HG03097 (cell line): ENCODE results near the gene TRIM71.
A peak's percentile ranks its signal among the peaks of the same experiment; 100 is the strongest.
"Not testable (repeated sequence)": the region's sequence is repeated elsewhere in the genome, so short reads cannot be mapped to it uniquely, and the experiment has no call there.

Experiments
- ATAC-seq: cut with Tn5 transposase; IDR thresholded peaks from one replicate; pipeline ENCODE4 v1.9.1; 2021; ENCODE audit not compliant: unreplicated experiment, low FRiP score

TRIM71 gene

DNA sequence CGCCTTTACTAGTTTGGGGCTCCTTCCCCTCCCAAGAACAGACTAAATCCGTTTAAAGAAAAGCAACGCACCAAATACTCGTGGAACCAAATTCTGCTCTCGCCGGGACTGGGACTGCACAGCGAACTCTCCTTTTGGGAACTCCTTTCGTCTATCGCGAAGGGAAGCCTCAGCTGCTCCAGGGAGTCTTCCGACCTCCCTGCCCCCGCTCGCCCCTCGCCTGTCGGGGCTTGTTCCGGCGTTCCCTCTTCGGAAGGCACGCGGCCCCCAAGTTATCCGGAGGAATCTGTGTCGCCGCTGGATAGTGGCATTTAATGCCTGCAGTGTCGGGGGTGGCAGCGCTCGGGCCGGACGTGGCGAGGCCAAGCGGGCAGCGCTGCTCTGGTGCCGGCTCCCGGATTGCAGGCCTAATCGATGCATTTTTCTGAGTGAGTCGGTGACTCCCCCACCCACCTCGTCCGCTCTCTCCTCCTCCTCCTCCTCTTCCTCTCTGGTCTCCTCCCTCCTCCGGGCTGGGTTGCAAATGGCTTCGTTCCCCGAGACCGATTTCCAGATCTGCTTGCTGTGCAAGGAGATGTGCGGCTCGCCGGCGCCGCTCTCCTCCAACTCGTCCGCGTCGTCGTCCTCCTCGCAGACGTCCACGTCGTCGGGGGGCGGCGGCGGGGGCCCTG, at the start of gene TRIM71:
Gene TRIM71, plus strand, starts transcription at position 440 of the 671 bp plus-strand sequence. Its CDS starts 84 bp downstream, at position 524.
- no peak for ATAC-seq

DNA sequence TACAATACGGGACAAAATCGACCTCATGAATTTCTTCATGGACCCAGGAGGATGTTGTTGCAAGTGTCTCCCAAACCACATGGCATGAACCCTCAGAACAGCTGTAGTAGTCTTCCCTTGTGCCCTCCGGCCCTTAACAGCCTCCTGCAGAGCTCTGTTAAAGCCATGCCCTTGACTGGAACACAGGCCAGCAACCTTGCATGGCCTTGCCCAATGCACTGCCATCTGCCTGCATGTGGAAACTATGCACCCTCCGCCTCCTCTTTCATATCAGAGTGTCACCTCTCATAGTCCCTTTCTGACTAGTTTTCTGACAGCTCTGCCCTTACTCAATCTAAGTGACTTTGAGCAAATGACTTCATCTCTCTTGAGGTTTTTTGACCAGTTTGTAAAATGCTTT, 39.4 kb upstream of the TRIM71 start:
- ATAC-seq = no peak

DNA sequence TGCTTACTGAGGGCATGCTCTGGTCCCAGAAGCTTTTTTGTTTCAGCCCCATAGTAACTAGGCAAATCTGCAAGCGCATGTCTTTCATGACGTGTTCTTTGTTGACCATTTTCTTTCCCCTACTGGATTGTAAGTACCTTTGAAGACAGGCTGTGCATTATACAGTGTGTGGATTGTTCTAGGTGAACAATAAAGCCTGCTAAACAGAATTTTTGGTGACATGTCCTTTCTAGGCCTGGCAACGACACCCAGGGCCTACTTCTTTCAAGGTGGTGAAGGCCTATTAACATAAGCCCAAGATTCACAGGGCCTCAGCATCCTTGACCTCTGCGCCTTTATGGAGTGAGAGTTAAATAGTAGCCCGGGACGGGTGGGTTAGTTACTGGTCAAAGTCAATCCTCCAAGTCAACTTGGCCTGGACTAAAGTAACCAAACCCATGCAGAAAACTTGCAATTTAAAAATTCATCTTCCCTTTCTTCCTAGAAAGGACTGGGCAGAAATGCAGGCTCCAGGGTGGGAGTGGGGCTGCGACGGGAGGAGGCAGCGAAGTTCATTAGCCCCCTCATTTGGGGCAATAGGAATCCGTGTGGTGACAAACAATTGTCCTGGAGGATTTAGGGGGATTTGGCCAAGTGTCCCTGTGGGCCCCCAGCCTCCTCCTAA, 37.6 kb upstream of the TRIM71 start:
- ATAC-seq = no peak

DNA sequence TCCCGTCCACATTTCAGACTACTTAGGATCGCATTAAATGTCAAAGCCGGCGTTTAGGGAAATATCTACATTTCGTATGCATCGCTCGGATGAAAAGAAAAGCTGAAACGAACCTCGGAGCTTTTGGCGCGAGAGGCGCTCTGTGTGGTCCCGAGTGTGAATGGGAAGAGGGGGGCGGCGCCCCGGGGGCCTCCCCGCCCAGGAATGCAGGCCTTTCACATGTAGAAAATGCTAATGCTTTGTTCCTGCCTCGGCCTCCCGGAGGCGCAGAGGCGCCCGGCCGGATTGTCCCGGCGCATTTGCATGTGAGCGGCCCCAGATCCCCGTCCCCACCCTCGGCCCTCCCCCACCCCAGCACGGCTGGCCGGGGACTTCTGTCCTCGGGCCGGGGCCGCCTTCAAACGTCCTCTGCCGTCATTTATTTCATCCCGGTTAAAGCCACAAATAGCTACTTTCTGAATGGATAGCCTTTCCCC, 37.0 kb upstream of the TRIM71 start:
- peak; percentile 30 for ATAC-seq

DNA sequence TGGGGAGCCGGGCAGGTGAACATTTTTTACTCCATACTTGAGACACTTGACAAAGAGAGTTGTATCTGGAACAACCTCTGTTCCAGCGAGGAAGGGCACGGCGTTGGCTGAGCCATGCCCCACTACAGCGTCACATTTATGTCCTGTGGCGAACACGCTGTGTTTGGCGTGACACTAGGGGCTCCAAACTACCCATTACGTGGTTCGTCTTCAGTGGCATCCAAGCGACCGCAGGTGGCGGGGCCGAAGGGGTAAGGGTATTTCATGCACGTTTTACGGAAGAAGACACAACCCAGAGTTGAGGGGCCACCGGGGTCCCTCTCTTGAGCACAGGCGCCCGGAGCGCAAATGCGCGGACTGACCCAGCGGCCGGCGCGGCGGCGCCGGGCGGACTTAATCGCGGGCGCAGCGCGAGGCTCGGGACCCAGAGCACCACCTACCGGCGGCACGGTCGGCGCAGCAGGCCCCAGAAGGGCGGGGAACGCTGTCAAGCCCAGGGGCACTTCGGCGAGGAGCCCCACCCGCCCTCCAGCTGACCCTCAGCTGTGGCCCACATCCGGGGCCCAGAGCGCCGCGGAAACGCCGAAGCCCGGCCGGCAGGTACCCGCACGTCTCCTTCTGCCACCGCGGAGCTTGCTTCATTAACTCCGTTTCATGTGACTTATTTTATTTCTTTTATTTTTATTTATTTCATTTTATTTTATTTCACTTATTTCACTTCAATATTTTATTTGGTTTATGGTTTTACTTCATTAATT, 36.4 kb upstream of the TRIM71 start:
- ATAC-seq = peak; percentile 96

DNA sequence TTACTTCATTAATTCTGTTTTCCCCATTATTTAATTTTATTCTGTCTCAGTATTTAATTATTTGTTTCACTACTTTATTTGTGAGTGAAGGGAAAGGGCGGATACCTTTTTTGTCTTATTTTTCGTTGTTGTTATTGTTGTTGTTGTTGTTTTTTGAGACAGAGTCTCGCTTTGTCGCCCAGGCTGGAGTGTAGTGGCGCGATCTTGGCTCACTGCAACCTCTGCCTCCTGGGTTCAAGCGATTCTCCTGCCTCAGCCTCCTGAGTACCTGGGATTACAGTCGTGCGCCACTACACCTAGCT, 35.9 kb upstream of the TRIM71 start:
- ATAC-seq = not testable (repeated sequence)

DNA sequence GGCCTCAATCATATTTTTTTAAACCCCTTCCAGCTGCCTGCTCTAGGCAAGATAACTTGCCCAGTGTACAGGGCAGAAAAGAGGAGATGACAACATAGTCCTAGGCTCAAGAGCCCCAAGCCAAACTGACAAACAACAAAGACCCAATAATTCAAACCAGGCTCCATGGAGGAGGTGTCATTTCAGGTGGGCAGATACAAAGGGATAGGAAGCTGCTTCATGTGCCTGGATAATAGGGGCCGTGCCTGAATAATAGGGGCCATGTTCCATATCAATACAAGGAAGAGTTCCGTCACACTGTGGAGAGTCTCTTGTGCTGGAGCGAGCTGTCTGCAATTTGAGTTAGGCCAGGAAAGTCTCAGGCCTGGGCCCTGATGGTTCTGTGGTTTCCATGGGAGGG, 35.4 kb upstream of the TRIM71 start:
- no peak for ATAC-seq

DNA sequence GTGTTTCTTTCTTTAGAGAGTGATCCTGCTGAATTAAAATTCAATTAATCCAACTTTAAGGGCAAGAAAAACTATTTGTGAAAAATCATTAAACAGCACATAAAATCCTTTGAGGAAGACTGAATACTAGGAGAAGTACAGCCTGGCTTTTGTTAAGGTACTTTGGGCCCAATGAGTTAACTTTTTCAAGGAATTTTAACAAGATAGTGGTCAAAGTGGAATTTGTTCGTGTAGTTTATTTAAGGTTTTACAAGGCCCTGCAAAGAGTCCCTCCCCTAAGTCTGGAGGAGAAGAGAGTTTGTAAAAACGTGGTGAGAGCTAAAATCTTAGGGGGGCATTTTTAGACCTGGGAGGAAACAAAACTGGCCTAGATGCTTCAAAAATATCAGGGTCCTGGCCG, 26.0 kb upstream of the TRIM71 start:
- no peak for ATAC-seq

DNA sequence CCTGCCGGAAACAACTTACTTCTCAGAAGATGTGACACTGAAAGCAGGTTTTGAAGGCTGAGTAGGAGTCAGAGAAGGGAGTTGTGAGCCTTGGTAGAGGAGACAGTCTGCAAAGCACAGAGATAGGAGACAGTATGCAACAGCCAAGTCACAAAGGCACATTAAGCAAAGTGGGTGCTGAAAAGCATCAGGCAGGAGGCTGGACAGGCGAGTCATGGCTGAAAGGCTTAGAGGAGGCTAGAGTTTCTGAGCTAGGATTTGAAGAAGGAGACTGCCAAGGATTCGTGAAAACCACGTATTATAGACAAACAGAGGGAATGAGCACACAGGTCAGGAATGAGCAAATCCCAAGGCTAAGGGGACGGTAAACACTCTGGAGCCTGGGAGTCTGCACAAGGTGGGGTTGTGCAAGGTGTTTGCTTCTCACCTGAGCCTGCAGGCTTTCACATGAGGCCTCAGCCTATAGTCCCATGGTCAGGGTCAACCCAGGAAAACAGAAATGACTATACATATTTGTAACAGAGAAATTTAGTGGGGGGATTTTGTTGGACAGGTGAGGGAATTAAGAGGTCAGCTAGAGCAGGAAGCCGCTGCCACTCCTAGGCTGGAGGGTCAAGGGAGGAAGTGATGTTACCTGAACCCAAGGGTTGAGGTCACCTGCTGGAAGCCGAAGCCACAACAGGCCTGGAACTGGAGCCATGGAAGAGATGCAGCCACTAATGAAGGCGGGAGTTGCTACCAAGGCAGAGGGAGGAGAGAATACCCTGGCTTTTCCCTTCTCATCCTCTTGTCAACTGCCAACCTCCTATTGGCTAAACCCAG, 23.1 kb upstream of the TRIM71 start:
- ATAC-seq = no peak

DNA sequence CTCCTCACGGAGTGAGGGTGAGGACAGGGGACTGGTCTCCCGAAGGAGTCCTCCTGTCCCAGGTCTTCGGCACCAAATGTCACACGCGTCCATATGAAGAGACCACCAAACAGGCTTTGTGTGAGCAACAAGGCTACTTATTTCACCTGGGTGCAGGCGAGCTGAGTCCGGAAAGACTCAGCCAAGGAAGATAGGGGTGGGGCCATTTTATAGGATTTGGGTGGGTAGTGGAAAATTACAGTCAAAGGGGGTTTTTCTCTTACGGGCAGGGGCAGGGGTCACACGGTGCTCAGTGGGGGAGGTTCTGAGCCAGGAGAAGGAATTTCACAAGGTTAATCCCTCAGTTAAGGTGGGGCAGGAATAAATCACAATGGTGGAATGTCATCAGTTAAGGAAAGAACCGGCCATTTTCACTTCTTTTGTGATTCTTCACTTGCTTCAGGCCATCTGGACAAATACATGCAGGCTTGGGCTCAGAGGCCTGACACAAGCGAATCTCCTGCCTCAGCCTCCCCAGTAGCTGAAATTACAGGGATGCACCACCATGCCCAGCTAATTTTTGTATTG, 21.3 kb upstream of the TRIM71 start:
- ATAC-seq = not testable (repeated sequence)

DNA sequence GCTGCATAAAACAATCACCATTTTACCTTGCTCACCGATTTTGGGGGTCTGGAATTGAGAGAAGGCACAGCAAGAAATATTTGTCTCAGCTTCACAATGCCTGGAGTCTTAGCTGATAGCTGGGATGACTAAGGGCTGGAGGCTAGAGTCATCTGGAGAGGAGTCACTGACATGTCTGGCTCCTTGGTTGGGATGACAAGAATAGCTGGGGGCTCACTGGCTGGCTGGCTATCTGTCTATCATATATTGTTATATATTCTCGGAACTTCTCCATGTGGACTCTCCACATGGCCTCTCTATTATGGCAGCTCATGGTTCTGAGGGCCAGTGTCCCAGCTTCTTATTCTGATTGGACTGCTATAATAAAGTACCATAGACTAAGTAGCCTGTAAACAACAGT, 20.0 kb upstream of the TRIM71 start:
- ATAC-seq = no peak

DNA sequence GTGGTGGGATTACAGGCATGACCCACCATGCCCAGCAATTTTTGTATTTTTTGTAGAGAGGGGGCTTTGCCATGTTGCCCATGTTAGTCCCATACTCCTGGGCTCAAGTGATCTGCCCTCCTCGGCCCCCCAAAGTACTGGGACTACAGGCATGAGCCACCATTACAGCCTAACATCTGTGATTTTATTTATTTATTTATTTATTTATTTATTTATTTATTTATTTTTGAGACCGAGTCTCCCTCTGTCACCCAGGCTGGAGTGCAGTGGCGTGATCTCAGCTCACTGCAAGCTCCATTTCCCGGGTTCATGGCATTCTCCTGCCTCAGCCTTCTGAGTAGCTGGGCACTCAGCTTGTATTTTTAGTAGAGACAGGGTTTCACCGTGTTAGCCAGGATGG, 16.4 kb upstream of the TRIM71 start:
- not testable (repeated sequence) for ATAC-seq

DNA sequence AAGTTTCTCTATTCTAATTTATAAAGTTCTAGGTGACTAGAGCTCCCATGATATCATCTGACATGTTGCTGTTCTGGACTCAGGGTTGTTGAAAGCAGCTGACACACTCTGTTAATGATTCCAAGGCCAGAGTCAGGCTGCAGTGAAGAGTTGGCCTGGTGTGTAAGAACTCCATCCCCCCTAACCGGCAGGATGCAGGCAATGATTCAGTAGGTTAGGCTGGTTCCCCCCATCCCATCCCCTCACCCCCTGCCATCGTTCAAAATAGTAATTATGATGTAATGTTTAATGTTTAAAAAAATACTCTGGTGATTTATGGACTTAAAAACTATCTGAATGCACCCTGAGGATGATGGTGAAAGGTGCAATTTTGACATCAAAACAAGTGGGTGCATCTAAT, 4.6 kb upstream of the TRIM71 start:
- ATAC-seq = peak; percentile 63

DNA sequence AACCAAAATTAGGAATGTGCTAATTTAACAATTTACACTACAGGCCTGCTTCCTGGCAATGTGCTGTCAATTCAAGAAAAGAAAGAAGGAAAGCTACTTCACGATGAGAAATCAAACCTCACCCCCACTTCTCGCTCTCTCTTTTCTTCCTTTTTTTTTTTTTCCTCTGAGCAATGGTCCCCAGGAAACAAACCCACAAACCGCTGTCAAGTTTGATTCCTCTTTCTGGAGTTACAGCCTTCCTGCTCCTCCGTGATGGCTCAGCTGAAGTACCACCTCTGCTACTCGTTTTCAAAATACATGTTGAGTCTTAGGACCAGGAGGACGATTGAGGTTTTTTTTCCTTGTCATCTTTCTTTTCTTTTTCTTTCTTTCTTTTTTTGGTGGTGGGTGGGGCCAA, 3.4 kb upstream of the TRIM71 start:
- no peak for ATAC-seq

DNA sequence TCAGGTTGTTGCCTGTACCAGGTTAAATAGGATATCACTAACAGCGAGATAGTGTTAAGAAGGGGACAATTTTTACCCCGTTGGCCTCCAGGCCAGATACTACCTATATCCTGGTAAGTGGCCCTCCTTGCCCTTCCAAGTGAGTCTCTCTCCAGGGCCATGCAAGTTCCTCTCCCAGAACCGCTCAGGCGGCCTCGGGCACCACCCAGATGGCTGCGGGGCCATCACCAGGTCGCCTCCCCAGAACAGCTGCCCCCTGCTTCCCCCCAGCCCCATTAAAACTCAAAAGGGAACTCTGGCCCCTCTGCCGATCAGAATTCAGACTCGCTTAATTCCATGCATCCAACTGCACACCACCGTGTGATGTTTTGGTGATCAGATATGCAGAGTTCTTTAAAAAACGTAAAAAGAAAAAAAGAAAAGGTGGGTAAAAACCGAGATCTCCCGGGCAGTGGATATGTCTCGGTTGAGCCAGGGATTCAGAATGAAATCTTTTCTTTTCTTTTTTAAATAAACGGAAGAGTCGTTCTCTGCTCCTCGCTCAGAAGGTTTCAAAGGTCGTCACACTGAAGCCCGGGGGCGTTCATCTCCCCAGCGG, 1.9 kb upstream of the TRIM71 start:
- ATAC-seq = no peak

DNA sequence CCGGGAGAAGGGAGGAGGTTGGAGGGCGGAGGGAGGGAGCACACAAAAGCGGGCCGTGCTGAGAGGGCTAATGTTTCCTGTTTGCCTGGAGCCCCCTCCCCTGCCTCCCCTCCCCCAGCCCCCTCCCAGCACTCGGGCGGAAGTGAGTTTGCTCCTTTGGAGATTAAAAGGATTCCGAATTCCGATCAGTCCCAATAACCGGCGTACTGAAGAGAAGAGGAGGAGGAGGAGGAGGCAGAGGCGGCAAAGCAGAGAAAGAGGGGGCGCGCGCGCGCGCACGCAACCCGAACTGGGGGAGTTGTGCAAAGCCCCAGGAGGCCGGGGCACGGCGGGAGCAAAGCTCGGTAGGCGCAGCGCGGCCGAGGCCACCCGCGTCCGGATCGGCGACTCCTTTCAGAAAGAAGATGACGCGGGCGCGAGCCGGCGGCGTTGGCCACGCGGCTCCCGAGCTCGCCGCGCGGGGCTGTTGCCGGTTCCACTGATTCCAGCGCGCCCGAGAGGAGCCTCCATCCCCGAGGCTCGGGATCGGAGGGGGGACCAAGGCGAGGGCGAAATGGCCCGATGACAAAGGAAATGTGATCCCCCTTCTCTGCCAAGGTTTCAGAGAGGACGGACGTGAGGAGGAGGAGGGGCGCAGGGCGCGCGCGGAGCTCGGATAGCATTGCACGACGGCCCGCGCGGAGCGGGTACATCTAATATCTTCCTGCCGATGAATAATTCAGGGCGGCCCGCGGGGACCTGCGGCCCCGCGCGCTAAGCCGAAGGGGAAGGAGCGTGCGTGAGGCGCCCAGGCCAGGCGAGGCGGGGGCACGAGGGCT, 1.1 kb upstream of the TRIM71 start:
- ATAC-seq = no peak

DNA sequence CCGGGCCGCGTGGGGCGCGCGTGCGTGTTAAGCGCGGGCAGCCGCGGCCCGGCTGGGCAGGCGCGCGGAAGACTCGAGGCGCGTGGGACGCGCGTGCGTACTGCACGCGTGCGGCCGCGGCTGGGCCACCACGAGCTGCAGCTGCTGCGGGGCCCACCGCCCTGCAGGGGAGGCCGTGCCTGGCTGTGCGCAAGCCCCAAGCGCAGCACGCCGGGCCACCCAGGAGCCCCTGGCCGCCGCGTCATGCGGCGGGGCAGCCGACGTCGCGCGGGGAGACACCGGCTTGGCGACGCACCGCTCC, 590 bp upstream of the TRIM71 start:
- ATAC-seq = no peak

DNA sequence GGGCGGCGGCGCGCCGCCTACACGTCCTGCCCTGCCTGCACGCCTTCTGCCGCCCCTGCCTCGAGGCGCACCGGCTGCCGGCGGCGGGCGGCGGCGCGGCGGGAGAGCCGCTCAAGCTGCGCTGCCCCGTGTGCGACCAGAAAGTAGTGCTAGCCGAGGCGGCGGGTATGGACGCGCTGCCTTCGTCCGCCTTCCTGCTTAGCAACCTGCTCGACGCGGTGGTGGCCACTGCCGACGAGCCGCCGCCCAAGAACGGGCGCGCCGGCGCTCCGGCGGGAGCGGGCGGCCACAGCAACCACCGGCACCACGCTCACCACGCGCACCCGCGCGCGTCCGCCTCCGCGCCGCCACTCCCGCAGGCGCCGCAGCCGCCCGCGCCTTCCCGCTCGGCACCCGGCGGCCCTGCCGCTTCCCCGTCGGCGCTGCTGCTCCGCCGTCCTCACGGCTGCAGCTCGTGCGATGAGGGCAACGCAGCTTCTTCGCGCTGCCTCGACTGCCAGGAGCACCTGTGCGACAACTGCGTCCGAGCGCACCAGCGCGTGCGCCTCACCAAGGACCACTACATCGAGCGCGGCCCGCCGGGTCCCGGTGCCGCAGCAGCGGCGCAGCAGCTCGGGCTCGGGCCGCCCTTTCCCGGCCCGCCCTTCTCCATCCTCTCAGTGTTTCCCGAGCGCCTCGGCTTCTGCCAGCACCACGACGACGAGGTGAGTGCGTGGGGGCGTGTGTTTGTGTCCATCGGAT, 602 bp downstream of the TRIM71 start:
- ATAC-seq = no peak

DNA sequence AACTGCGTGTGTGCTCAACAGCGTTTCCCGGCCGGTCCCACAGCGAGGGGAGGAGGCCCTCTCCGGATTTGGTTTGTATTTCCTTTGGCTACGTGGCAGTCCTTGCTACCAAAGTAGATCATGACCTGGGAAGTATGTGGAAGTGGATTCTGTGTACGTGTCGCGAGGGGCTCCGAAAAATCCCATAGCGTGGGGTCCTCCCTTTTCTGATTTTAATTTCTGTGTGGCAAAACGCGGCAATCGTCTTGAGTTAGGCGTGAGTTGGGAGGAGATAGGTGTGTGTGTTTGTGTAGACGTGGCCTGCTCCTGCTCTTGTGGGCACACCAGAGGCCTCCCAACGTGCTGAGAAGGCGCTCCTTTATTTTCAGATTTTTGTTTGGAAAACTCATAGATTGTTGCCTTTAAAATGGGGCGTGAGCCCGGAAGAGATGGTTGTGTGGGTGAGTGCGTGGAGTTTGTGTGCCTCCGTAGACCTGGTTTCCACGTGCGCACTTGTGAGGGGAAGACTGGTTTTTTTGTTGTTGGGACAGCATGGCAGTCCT, 1.2 kb downstream of the TRIM71 start:
- no peak for ATAC-seq
